Measurements from ENCODE around the gene SLC26A9.

The SLC26A9 gene

GRCh38 chr1:205945069-205945468, 1.8 kb upstream of the SLC26A9 start:
- no peak for DNase-seq

- no peak for DNase-seq
These were observed 1.3 kb upstream of the SLC26A9 start for GRCh38 chr1:205944525-205944924.

- DNase-seq, result no peak
These were observed 561 bp downstream of the SLC26A9 start for GRCh38 chr1:205942631-205943159.

- no peak for DNase-seq
These were observed 2.5 kb downstream of the SLC26A9 start for GRCh38 chr1:205940710-205941109.

GRCh38 chr1:205939690-205940330, 3.4 kb downstream of the SLC26A9 start:
- DNase-seq, result no peak

- no peak for DNase-seq
These were observed 4.6 kb downstream of the SLC26A9 start for GRCh38 chr1:205938682-205939081.

- no peak for DNase-seq
These were observed 6.2 kb downstream of the SLC26A9 start for GRCh38 chr1:205936846-205937586.

GRCh38 chr1:205936311-205936710, 6.9 kb downstream of the SLC26A9 start:
- DNase-seq, result no peak

- no peak for DNase-seq
These were observed 7.4 kb downstream of the SLC26A9 start for GRCh38 chr1:205935869-205936268.

- no peak for DNase-seq
These were observed 8.5 kb downstream of the SLC26A9 start for GRCh38 chr1:205934788-205935187.

GRCh38 chr1:205933671-205934618, 9.3 kb downstream of the SLC26A9 start:
- no peak for DNase-seq

- DNase-seq, result no peak
These were observed 10.5 kb downstream of the SLC26A9 start for GRCh38 chr1:205932776-205933175.

GRCh38 chr1:205930799-205931281, 12.4 kb downstream of the SLC26A9 start:
- no peak for DNase-seq

GRCh38 chr1:205930195-205930577, 13.1 kb downstream of the SLC26A9 start:
- no peak for DNase-seq

- DNase-seq, result no peak
These were observed 13.6 kb downstream of the SLC26A9 start for GRCh38 chr1:205929496-205930194.

- DNase-seq, result no peak
These were observed 14.9 kb downstream of the SLC26A9 start for GRCh38 chr1:205928317-205928716.

- no peak for DNase-seq
These were observed 15.6 kb downstream of the SLC26A9 start for GRCh38 chr1:205927676-205928075.

- no peak for DNase-seq
These were observed 16.0 kb downstream of the SLC26A9 start for GRCh38 chr1:205927247-205927646.

GRCh38 chr1:205926636-205927035, 16.6 kb downstream of the SLC26A9 start:
- DNase-seq, result no peak

GRCh38 chr1:205926213-205926612, 17.0 kb downstream of the SLC26A9 start:
- no peak for DNase-seq

- no peak for DNase-seq
These were observed 17.5 kb downstream of the SLC26A9 start for GRCh38 chr1:205925736-205926135.

GRCh38 chr1:205924460-205924790, 18.8 kb downstream of the SLC26A9 start:
- DNase-seq, result no peak

Measured in effector CD4-positive, alpha-beta T cell (primary cell).